ENCODE measurements around the gene RP9. TPM values are rescaled to one million over a fixed set of nuclear protein-coding genes. Genes with fewer than 3 reads are reported as not detected.

RP9 gene
- total and polyA plus RNA-seq, 4 donors: 7.8 to 13.4 (median 11.2) TPM

DNA sequence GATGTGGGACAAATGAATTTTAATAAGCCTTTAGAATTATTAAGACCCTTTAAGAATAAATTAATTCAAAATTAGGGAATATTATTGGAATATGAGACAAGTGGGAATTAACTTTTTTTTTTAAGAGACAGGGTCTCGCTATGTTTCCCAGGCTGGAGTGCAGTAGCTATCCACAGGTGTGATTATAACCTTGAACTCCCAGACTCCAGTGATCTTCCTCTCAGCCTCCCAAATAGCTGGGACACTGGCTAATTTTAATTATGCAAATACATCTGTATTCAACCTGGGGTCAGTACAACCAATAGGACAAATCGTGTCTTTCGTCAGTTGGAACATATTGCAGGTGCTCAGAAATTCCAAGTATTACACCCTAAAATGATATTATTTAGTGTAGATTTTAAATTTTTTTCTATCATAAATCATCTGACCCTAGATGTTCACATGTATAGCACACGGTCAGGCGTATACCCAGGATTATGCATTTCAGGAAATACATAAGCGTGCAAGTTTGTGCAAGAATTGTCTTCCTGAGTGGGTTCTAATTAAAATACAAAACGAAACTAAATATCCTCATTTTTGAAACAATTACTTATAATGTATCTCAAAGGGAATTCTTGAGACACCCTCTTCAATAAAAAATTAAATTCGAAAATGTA lies 47.8 kb downstream of the RP9 start:
- Histone ChIP-seq H3K4me1 (ENCODE audit: control insufficient read depth in 5 of 5, insufficient read depth in 5 of 5, low read length in 5 of 5) (peaks cover 0 to 20% (median 8%) of the 10 kb centered on the region in 5 donors), H3K27me3 (ENCODE audit: control insufficient read depth in 3 of 3, insufficient read depth in 3 of 3, low read length in 2 of 3) (no peaks in the 10 kb centered on the region), H3K4me3 (no peak overlapping the region), H3K27ac (ENCODE audit: low read depth in 1 of 2, low read length in 1 of 2) (no peak overlapping the region), H3K9me3 (ENCODE audit: control insufficient read depth in 4 of 4, insufficient read depth in 3 of 4, low read length in 3 of 4) (peaks cover 0 to 7% (median 0%) of the 10 kb centered on the region in 4 donors), H3K9ac (ENCODE audit: insufficient read depth in 1 of 2, low read length in 2 of 2) (peak overlapping the region; percentile 64 to 89), H3K36me3 (ENCODE audit: control insufficient read depth in 4 of 4, insufficient read depth in 4 of 4, low read length in 4 of 4) (no peaks in the 10 kb centered on the region)
- TF ChIP-seq, protein P1, sequence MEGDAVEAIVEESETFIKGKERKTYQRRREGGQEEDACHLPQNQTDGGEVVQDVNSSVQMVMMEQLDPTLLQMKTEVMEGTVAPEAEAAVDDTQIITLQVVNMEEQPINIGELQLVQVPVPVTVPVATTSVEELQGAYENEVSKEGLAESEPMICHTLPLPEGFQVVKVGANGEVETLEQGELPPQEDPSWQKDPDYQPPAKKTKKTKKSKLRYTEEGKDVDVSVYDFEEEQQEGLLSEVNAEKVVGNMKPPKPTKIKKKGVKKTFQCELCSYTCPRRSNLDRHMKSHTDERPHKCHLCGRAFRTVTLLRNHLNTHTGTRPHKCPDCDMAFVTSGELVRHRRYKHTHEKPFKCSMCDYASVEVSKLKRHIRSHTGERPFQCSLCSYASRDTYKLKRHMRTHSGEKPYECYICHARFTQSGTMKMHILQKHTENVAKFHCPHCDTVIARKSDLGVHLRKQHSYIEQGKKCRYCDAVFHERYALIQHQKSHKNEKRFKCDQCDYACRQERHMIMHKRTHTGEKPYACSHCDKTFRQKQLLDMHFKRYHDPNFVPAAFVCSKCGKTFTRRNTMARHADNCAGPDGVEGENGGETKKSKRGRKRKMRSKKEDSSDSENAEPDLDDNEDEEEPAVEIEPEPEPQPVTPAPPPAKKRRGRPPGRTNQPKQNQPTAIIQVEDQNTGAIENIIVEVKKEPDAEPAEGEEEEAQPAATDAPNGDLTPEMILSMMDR (IDR thresholded peaks at IDR 0.05; ENCODE audit: control extremely low read depth, extremely low read depth): no peak
- WGBS, 2 donors: 15 to 21% methylated on average over 8 of the region's 8 CpGs
- DNase-seq (no peak), ATAC-seq (ENCODE audit: insufficient read depth, low FRiP score) (no peak)

DNA sequence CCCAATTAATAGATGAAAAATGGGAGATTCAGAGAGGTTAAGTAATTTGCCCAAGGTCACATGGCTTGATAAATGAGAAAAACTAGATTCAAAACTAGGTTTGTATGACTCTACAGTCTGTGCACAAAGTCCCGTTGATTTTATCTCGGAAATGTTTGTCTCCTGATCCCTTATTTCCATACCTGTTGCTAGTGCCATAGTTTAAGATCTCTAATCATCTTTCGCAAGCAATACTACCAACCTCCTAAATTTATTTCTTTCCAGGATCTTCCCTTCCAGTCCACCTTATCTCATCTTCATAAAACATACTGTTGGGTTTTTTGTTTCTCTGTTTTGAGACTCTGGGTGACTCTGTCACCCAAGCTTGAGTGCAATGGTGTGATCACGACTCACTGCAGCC lies 49.6 kb downstream of the RP9 start:
- Histone ChIP-seq H3K4me1 (ENCODE audit: control insufficient read depth in 5 of 5, insufficient read depth in 5 of 5, low read length in 5 of 5) (peaks cover 0 to 21% (median 8%) of the 10 kb centered on the region in 5 donors), H3K27me3 (ENCODE audit: control insufficient read depth in 3 of 3, insufficient read depth in 3 of 3, low read length in 2 of 3) (no peaks in the 10 kb centered on the region), H3K36me3 (ENCODE audit: control insufficient read depth in 4 of 4, insufficient read depth in 4 of 4, low read length in 4 of 4) (no peaks in the 10 kb centered on the region), H3K9me3 (ENCODE audit: control insufficient read depth in 4 of 4, insufficient read depth in 3 of 4, low read length in 3 of 4) (no peaks in the 10 kb centered on the region), H3K27ac (ENCODE audit: low read depth in 1 of 2, low read length in 1 of 2) (no peak overlapping the region), H3K4me3 (no peak overlapping the region), H3K9ac (ENCODE audit: insufficient read depth in 1 of 2, low read length in 2 of 2) (no peak overlapping the region)
- TF ChIP-seq, protein P1 (IDR thresholded peaks at IDR 0.05; ENCODE audit: control extremely low read depth, extremely low read depth): no peak
- 49 to 57% methylated on average over 4 of the region's 4 CpGs for WGBS, 2 donors
- DNase-seq (no peak), ATAC-seq (ENCODE audit: insufficient read depth, low FRiP score) (no peak)

DNA sequence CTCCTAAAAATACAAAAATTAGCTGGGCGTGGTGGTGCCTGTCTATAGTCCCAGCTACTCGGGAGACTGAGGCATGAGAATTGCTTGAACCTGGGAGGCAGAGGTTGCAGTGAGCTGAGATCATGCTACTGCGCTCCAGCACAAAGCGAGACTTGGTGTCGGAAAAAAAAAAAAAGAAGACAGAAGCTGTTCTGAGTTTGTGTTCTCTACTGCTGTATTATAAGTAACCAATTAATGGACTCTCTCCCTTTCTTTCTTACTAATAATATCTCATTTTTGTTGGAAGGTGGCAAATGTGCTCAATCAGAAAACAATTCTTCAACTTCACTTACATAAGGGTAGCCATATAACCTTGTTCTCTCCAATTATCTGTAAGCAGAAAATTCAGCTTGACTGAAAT lies 54.0 kb downstream of the RP9 start:
- Histone ChIP-seq H3K9me3 (ENCODE audit: control insufficient read depth in 4 of 4, insufficient read depth in 3 of 4, low read length in 3 of 4) (no peaks in the 10 kb centered on the region), H3K27me3 (ENCODE audit: control insufficient read depth in 3 of 3, insufficient read depth in 3 of 3, low read length in 2 of 3) (no peaks in the 10 kb centered on the region), H3K27ac (ENCODE audit: low read depth in 1 of 2, low read length in 1 of 2) (no peak overlapping the region), H3K4me1 (ENCODE audit: control insufficient read depth in 5 of 5, insufficient read depth in 5 of 5, low read length in 5 of 5) (peaks cover 0 to 18% (median 0%) of the 10 kb centered on the region in 5 donors), H3K4me3 (no peak overlapping the region), H3K36me3 (ENCODE audit: control insufficient read depth in 4 of 4, insufficient read depth in 4 of 4, low read length in 4 of 4) (no peaks in the 10 kb centered on the region), H3K9ac (ENCODE audit: insufficient read depth in 1 of 2, low read length in 2 of 2) (no peak overlapping the region)
- TF ChIP-seq, protein P1 (IDR thresholded peaks at IDR 0.05; ENCODE audit: control extremely low read depth, extremely low read depth): no peak
- WGBS, 2 donors: 97 to 98% methylated on average over 5 of the region's 5 CpGs
- no peak for ATAC-seq (ENCODE audit: insufficient read depth, low FRiP score)
- no peak for DNase-seq

Measured in lung (tissue), 12 donors.